Measurements from ENCODE around the gene RNASET2.

Gene RNASET2

DNA sequence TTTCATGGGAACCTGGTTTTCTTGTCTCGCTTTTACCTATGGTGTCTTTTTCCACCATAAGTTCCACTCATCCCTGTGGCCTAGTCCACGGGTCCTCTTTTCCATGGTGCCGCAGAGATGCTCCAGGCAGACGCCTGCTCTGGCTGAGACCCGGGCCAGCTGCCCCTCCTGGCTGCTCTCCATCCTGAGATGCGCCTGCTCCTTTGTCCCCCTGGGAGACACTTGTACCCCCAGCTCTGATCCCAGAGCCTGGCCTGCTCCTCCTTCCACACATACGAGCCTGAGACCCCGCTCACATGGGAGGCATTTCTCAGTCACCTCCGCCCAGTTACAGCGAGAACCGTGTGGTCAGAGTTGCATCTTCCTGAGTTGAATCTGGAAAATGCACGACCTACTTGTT, 29.6 kb downstream of the RNASET2 start:
- TF ChIP-seq, protein P1, sequence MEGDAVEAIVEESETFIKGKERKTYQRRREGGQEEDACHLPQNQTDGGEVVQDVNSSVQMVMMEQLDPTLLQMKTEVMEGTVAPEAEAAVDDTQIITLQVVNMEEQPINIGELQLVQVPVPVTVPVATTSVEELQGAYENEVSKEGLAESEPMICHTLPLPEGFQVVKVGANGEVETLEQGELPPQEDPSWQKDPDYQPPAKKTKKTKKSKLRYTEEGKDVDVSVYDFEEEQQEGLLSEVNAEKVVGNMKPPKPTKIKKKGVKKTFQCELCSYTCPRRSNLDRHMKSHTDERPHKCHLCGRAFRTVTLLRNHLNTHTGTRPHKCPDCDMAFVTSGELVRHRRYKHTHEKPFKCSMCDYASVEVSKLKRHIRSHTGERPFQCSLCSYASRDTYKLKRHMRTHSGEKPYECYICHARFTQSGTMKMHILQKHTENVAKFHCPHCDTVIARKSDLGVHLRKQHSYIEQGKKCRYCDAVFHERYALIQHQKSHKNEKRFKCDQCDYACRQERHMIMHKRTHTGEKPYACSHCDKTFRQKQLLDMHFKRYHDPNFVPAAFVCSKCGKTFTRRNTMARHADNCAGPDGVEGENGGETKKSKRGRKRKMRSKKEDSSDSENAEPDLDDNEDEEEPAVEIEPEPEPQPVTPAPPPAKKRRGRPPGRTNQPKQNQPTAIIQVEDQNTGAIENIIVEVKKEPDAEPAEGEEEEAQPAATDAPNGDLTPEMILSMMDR (IDR thresholded peaks at IDR 0.05; ENCODE audit: poor library complexity, severe bottlenecking): no peak
- no peaks in the 10 kb centered on the region for H3K9me3 ChIP-seq (ENCODE audit: severe bottlenecking)
- no peak overlapping the region for H3K27ac ChIP-seq (ENCODE audit: poor library complexity, severe bottlenecking)
- H3K36me3 ChIP-seq (ENCODE audit: low read depth): no peaks in the 10 kb centered on the region
- DNase-seq (ENCODE audit: low spot score) (no peak), ATAC-seq (ENCODE audit: low read depth) (no peak)
- no peak overlapping the region for H3K4me3 ChIP-seq (ENCODE audit: severe bottlenecking)
- no peaks in the 10 kb centered on the region for H3K27me3 ChIP-seq (ENCODE audit: insufficient read depth, poor library complexity, severe bottlenecking)
- no peaks in the 10 kb centered on the region for H3K4me1 ChIP-seq (ENCODE audit: insufficient read depth, poor library complexity, severe bottlenecking)

- TF ChIP-seq, protein P1 (IDR thresholded peaks at IDR 0.05; ENCODE audit: poor library complexity, severe bottlenecking): no peak
- H3K4me1 ChIP-seq (ENCODE audit: insufficient read depth, poor library complexity, severe bottlenecking): no peaks in the 10 kb centered on the region
- ATAC-seq (ENCODE audit: low read depth) (no peak), DNase-seq (ENCODE audit: low spot score) (no peak)
- H3K27me3 ChIP-seq (ENCODE audit: insufficient read depth, poor library complexity, severe bottlenecking): no peaks in the 10 kb centered on the region
- H3K9me3 ChIP-seq (ENCODE audit: severe bottlenecking): no peaks in the 10 kb centered on the region
- H3K4me3 ChIP-seq (ENCODE audit: severe bottlenecking): no peak overlapping the region
- no peak overlapping the region for H3K27ac ChIP-seq (ENCODE audit: poor library complexity, severe bottlenecking)
- H3K36me3 ChIP-seq (ENCODE audit: low read depth): no peaks in the 10 kb centered on the region
Observed at GRCh38 chr6:166925141-166925996, 31.0 kb downstream of the RNASET2 start.

- Histone ChIP-seq H3K27ac (ENCODE audit: poor library complexity, severe bottlenecking) (no peak overlapping the region), H3K4me1 (ENCODE audit: insufficient read depth, poor library complexity, severe bottlenecking) (no peaks in the 10 kb centered on the region), H3K27me3 (ENCODE audit: insufficient read depth, poor library complexity, severe bottlenecking) (no peaks in the 10 kb centered on the region), H3K9me3 (ENCODE audit: severe bottlenecking) (no peaks in the 10 kb centered on the region), H3K36me3 (ENCODE audit: low read depth) (no peaks in the 10 kb centered on the region), H3K4me3 (ENCODE audit: severe bottlenecking) (no peak overlapping the region)
- DNase-seq (ENCODE audit: low spot score) (no peak), ATAC-seq (ENCODE audit: low read depth) (no peak)
- TF ChIP-seq, protein P1 (IDR thresholded peaks at IDR 0.05; ENCODE audit: poor library complexity, severe bottlenecking): no peak
Observed at GRCh38 chr6:166924531-166924930, 31.8 kb downstream of the RNASET2 start.

GRCh38 chr6:166922937-166923336, 33.4 kb downstream of the RNASET2 start:
- Histone ChIP-seq H3K4me3 (ENCODE audit: severe bottlenecking) (no peak overlapping the region), H3K27ac (ENCODE audit: poor library complexity, severe bottlenecking) (no peak overlapping the region), H3K27me3 (ENCODE audit: insufficient read depth, poor library complexity, severe bottlenecking) (no peaks in the 10 kb centered on the region), H3K9me3 (ENCODE audit: severe bottlenecking) (no peaks in the 10 kb centered on the region), H3K36me3 (ENCODE audit: low read depth) (no peaks in the 10 kb centered on the region), H3K4me1 (ENCODE audit: insufficient read depth, poor library complexity, severe bottlenecking) (no peaks in the 10 kb centered on the region)
- TF ChIP-seq, protein P1 (IDR thresholded peaks at IDR 0.05; ENCODE audit: poor library complexity, severe bottlenecking): no peak
- no peak for DNase-seq (ENCODE audit: low spot score)
- no peak for ATAC-seq (ENCODE audit: low read depth)

DNA sequence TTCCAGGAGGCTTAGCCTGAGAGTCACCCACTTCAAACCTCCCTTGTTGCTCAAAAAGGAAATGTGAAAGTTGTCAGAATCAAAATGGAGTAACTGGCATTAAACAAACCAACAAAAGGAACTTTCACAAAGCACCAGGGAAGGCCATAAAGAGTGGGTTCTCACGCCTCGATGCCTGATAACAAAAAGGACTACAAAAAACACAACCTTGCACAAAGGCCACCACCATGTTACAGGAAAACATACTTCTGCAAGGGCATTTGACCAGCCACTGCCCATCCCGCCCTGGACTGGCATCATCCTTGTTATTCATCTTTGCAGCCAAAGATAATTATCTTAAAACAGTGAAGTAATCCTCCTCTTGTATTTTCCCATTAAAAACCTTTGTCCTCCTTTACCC, 34.8 kb downstream of the RNASET2 start:
- DNase-seq (ENCODE audit: low spot score) (no peak), ATAC-seq (ENCODE audit: low read depth) (no peak)
- Histone ChIP-seq H3K4me3 (ENCODE audit: severe bottlenecking) (no peak overlapping the region), H3K27me3 (ENCODE audit: insufficient read depth, poor library complexity, severe bottlenecking) (no peaks in the 10 kb centered on the region), H3K9me3 (ENCODE audit: severe bottlenecking) (peaks cover 3% of the 10 kb centered on the region), H3K4me1 (ENCODE audit: insufficient read depth, poor library complexity, severe bottlenecking) (no peaks in the 10 kb centered on the region), H3K27ac (ENCODE audit: poor library complexity, severe bottlenecking) (no peak overlapping the region), H3K36me3 (ENCODE audit: low read depth) (no peaks in the 10 kb centered on the region)
- TF ChIP-seq, protein P1 (IDR thresholded peaks at IDR 0.05; ENCODE audit: poor library complexity, severe bottlenecking): no peak

Measured in RWPE2 (cell line).